G401.6 (cell line): ENCODE measurements around the gene ENAM.
"Not testable (repeated sequence)": the region's sequence is repeated elsewhere in the genome, so short reads cannot be mapped to it uniquely, and the experiment has no call there.

Source experiments
- FAIRE-seq: peaks from 2 replicates; lab custom pipeline; 2012; peaks lifted over from hg19 to GRCh38; lab: Jason Lieb, UNC

Gene ENAM

GRCh38 chr4:70676554-70677090 lies 48.1 kb downstream of the ENAM start:
- FAIRE-seq = no peak

GRCh38 chr4:70678383-70678999 lies 49.9 kb downstream of the ENAM start:
- no peak for FAIRE-seq

GRCh38 chr4:70680934-70681333 lies 52.4 kb downstream of the ENAM start:
- no peak for FAIRE-seq

GRCh38 chr4:70681704-70682103 lies 53.2 kb downstream of the ENAM start:
- peak; percentile 3 for FAIRE-seq

GRCh38 chr4:70682142-70682541 lies 53.6 kb downstream of the ENAM start:
- not testable (repeated sequence) for FAIRE-seq

- FAIRE-seq = no peak
These were observed 58.8 kb downstream of the ENAM start for GRCh38 chr4:70687392-70687791.

GRCh38 chr4:70687821-70688794 lies 59.6 kb downstream of the ENAM start, which contains the start of gene UTP3:
Gene UTP3, plus strand, starts transcription at chr4:70688532. Its CDS starts 146 bp downstream, at chr4:70688678.
- FAIRE-seq = peak; percentile 97

GRCh38 chr4:70688795-70689231 lies 60.3 kb downstream of the ENAM start:
- no peak for FAIRE-seq

GRCh38 chr4:70691661-70692060 lies 63.1 kb downstream of the ENAM start:
- no peak for FAIRE-seq

- FAIRE-seq = not testable (repeated sequence)
These were observed 66.1 kb downstream of the ENAM start for GRCh38 chr4:70694633-70695032.
